CD4-positive, CD25-positive, alpha-beta regulatory T cell (primary cell): Measurements from ENCODE around the gene PRR14. TPM values are rescaled to one million over a fixed set of nuclear protein-coding genes. Genes with fewer than 3 reads are reported as not detected.

Source experiments
- ATAC-seq, 2 donors: fragments of 150-1000 bp; cut with Tn5 transposase; one replicate each; pipeline ENCODE4 v1.10.0; 2021; ENCODE audit warnings: low read depth in 2 of 2, moderate number of reproducible peaks in 2 of 2, moderate library complexity in 1 of 2
- DNase-seq, 3 donors: peaks; one replicate each; pipeline versions ENCODE4 v3.0.0 to v3.0.0-alpha.2; 2012 to 2022; ENCODE audit warnings: mixed read lengths in 1 of 3
- H3K27ac ChIP-seq: one replicate; pipeline ENCODE4 v1.7.0; 2013; ENCODE audit warnings: mild to moderate bottlenecking, low read length; ENCODE audit not compliant: insufficient read depth, poor library complexity, severe bottlenecking
- H3K27me3 ChIP-seq: one replicate; pipeline ENCODE4 v1.7.0; 2013; ENCODE audit warnings: low read length; ENCODE audit not compliant: control insufficient read depth, insufficient read depth
- H3K36me3 ChIP-seq: one replicate; pipeline ENCODE4 v1.7.0; 2013; ENCODE audit warnings: mild to moderate bottlenecking, low read length, moderate library complexity; ENCODE audit not compliant: control insufficient read depth, insufficient read depth
- H3K4me1 ChIP-seq: 2 replicates; pipeline ENCODE4 v1.7.0; 2013; ENCODE audit warnings: mild to moderate bottlenecking, low read length; ENCODE audit not compliant: insufficient read depth, control insufficient read depth, poor library complexity, severe bottlenecking
- H3K4me3 ChIP-seq: one replicate; pipeline ENCODE4 v1.7.0; 2013; ENCODE audit warnings: low read depth, mild to moderate bottlenecking, low read length, moderate library complexity
- H3K9me3 ChIP-seq, 2 experiments: 1 replicate in 1 of 2; 2 replicates in 1 of 2; pipeline ENCODE4 v1.7.0; 2013; ENCODE audit warnings: low read length in 2 of 2, mild to moderate bottlenecking in 1 of 2, moderate library complexity in 1 of 2; ENCODE audit not compliant: control insufficient read depth in 2 of 2
- H3K27ac Mint-ChIP-seq, 3 donors: one replicate each; pipeline ENCODE4 v1.8.0; 2020 to 2022; ENCODE audit warnings: mild to moderate bottlenecking in 3 of 3, mixed read lengths in 3 of 3, moderate library complexity in 2 of 3
- H3K27me3 Mint-ChIP-seq: one replicate; pipeline ENCODE4 v1.8.0; 2022; ENCODE audit warnings: mild to moderate bottlenecking, mixed read lengths
- H3K36me3 Mint-ChIP-seq: one replicate; pipeline ENCODE4 v1.8.0; 2020; ENCODE audit warnings: mixed read lengths
- H3K4me1 Mint-ChIP-seq, 4 donors: one replicate each; pipeline ENCODE4 v1.8.0; 2020 to 2022; ENCODE audit warnings: mixed read lengths in 4 of 4, mild to moderate bottlenecking in 1 of 4
- H3K4me3 Mint-ChIP-seq, 4 donors: one replicate each; pipeline ENCODE4 v1.8.0; 2020 to 2022; ENCODE audit warnings: mild to moderate bottlenecking in 4 of 4, mixed read lengths in 4 of 4, moderate library complexity in 3 of 4
- H3K9me3 Mint-ChIP-seq, 7 donors: one replicate each; pipeline ENCODE4 v1.8.0; 2020 to 2022; ENCODE audit warnings: mixed read lengths in 7 of 7, mild to moderate bottlenecking in 3 of 7, moderate library complexity in 2 of 7
- polyA plus RNA-seq, 4 donors: library from polyadenylated mRNA; unstranded; fragments of 300-500 nt; fragmentation: Illumina TruSeq; gene quantifications; one replicate each; pipeline ENCODE4 v1.2.3, GENCODE V29; 2021
- total RNA-seq: library from RNA; stranded (reverse); gene quantifications from one replicate; pipeline ENCODE4 v1.2.3, GENCODE V29; 2022

Gene PRR14
- total and polyA plus RNA-seq, 5 donors from 2014 or later, result 12.7 to 104 (median 14.5) TPM

DNA sequence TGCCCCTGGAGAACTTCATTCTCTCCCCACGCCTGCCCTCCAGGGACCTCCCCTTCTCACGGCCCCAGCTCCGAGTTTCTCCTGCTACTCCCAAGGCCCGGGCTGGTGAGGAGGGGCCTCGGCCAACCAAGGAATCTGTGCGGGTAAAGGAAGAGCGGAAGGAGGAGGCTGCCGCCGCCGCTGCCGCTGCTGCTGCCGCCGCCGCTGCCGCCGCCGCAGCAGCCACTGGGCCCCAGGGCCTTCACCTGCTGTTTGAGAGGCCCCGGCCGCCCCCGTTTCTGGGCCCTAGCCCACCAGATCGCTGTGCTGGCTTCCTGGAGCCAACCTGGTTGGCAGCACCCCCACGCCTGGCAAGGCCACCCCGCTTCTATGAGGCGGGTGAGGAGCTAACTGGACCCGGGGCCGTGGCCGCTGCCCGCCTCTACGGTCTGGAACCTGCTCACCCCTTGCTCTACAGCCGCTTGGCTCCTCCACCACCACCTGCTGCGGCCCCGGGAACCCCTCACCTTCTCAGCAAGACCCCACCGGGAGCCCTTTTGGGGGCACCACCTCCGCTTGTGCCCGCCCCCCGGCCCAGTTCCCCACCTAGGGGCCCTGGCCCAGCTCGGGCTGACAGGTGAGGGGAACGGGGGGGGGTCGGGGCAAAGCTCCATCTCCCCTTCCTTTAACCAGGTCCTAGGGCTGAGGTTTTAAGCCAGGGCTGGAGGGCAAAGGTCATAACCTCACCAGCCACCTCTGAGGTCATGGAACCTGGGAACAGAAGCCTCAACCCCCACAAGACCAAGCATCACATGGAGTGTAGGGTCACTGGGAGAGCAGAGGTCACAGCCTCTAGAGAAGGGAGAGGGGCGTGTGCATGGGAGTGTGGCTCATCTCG lies 18.5 kb downstream of the PRR14 start:
- Mint-ChIP-seq H3K9me3 (no peaks in the 10 kb centered on the region), H3K4me1 (peaks cover 0 to 10% (median 3%) of the 10 kb centered on the region in 4 donors), H3K27ac (peak overlapping the region in 1 of 3 donors; percentile 56), H3K27me3 (no peaks in the 10 kb centered on the region), H3K4me3 (no peak overlapping the region), H3K36me3 (peaks cover 15% of the 10 kb centered on the region)
- Histone ChIP-seq H3K4me3 (no peak overlapping the region), H3K36me3 (peaks cover 53% of the 10 kb centered on the region), H3K9me3 (no peaks in the 10 kb centered on the region), H3K27ac (no peak overlapping the region), H3K4me1 (no peaks in the 10 kb centered on the region), H3K27me3 (no peaks in the 10 kb centered on the region)
- no peak for ATAC-seq
- no peak for DNase-seq

DNA sequence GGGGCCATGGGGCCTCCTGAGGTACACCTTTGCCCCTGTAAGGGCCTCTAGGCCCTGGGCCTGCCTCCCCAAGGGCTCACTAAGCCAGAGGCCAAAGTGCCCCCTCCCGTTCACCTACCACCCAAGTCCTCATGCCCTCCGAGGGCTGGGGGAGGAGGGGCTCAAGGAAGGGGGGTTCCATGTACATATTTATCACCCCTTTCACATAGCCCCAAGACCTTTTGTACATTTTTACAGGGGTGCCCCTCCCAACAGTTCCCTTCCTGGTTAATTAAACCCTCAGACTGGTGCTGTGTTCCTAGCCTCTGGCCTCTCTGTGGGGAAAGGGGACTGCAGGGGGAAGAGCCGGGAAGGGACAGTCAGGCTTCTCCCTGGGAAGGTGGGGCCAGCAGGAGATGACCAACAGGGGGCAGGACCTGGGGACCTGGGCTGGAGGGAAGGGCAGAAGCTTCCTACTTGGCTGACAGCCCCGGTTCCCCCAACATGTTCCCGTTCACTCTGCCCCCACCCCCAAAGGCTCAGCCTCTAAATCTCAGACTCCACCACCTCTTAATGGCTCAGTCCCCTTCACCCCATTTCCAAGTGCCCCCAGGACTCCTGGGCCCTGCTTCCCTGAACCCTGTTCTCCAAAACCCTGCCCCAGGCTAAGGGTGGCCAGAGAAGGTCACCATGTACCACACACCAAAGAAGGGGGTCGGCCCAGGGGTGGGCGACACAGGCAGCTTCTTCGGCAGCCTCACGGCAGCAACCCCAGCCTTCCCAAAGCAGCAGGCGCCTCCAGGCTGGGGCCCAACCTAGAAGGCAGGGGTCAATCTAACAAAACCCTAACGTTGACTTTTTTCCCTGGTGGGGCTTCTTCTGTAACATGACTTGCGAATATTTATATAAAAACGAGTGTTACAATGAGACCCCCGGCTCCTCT lies 19.4 kb downstream of the PRR14 start:
- no peak for ATAC-seq
- Mint-ChIP-seq H3K36me3 (peaks cover 15% of the 10 kb centered on the region), H3K9me3 (no peaks in the 10 kb centered on the region), H3K27me3 (no peaks in the 10 kb centered on the region), H3K4me1 (peaks cover 0 to 10% (median 3%) of the 10 kb centered on the region in 4 donors), H3K4me3 (no peak overlapping the region), H3K27ac (no peak overlapping the region)
- Histone ChIP-seq H3K36me3 (peaks cover 45% of the 10 kb centered on the region), H3K27ac (no peak overlapping the region), H3K4me1 (no peaks in the 10 kb centered on the region), H3K4me3 (no peak overlapping the region), H3K9me3 (no peaks in the 10 kb centered on the region), H3K27me3 (no peaks in the 10 kb centered on the region)
- no peak for DNase-seq

DNA sequence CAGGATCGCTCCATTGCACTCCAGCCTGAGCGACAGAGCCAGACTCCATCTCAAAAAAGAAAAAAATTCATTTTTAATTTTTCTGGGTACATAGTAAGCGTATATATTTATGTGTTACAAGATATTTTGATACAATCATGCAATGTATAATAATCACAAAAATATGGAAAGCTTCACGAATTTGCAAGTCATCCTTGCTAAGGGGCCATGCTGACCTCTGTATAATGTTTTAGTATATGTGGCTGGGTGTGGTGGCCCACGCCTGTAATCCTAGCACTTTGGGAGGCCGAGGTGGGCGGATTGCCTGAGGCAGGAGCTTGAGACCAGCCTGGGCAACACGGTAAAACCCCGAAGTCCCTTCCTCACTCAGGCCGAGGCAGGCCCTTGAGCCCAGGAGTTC lies 24.4 kb downstream of the PRR14 start:
- H3K27ac Mint-ChIP-seq, result no peak overlapping the region
- no peaks in the 10 kb centered on the region for H3K4me1 Mint-ChIP-seq
- no peak for ATAC-seq
- Histone ChIP-seq H3K4me3 (no peak overlapping the region), H3K27ac (no peak overlapping the region), H3K9me3 (no peaks in the 10 kb centered on the region), H3K4me1 (no peaks in the 10 kb centered on the region), H3K27me3 (no peaks in the 10 kb centered on the region), H3K36me3 (peaks cover 4% of the 10 kb centered on the region)
- no peak overlapping the region for H3K4me3 Mint-ChIP-seq
- DNase-seq, result no peak
- no peaks in the 10 kb centered on the region for H3K9me3 Mint-ChIP-seq
- peaks cover 4% of the 10 kb centered on the region for H3K36me3 Mint-ChIP-seq
- H3K27me3 Mint-ChIP-seq, result peaks cover 6% of the 10 kb centered on the region

DNA sequence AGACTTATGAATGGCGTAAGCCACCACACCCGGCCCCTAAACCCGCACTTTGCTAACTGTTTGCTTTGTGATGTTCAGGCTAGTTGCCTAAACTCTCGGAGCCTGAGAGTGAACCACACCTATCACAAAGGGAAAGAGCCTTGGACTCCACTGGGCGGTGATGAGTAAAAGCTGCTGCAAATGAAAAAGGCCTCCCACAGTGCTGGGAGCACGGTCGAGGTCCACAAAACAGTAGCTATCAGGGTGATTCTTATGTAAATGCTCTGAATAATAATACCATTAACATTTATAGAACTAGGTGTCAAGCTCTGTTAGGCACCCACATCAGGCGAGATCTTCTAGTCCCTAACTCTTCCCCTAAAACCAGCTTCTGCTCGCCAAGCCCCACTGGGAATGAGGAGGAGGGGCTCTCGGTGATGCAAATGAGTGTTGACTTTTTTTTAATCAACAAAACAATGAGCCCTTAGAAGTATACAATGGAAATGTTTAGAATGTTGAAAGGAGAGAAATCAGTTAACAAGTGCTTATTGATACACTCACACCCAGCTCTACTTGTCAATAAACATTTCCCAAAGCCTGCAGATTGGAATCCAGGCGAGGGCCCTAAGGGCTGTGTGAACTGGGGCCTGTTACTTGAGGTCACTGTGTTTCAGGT lies 27.3 kb downstream of the PRR14 start:
- H3K27me3 ChIP-seq, result no peaks in the 10 kb centered on the region
- no peak overlapping the region for H3K27ac ChIP-seq
- no peaks in the 10 kb centered on the region for H3K36me3 Mint-ChIP-seq
- H3K36me3 ChIP-seq, result no peaks in the 10 kb centered on the region
- DNase-seq (no peak), ATAC-seq (no peak)
- no peak overlapping the region for H3K4me3 ChIP-seq
- H3K27me3 Mint-ChIP-seq, result peaks cover 16% of the 10 kb centered on the region
- H3K27ac Mint-ChIP-seq, result no peak overlapping the region
- H3K4me3 Mint-ChIP-seq, result no peak overlapping the region
- H3K9me3 ChIP-seq, result no peaks in the 10 kb centered on the region
- no peaks in the 10 kb centered on the region for H3K4me1 Mint-ChIP-seq
- no peaks in the 10 kb centered on the region for H3K9me3 Mint-ChIP-seq
- no peaks in the 10 kb centered on the region for H3K4me1 ChIP-seq

DNA sequence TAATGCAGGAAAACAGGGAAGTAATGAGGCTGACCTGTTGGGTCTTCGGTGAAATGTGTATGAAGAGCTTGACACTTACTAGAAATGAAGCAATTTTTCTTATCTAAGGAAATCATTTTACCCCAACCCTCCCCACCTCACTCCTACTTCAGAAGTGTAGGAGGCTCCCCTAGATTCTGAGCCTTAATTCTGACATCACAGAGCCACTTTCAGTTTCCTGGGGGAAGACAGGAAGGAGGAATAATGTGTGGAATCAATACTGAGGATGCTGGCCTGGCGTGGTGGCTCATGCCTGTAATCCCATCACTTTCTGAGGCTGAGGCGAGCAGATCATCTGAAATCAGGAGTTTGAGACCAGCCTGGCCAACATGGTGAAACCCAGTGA lies 27.8 kb downstream of the PRR14 start:
- H3K36me3 Mint-ChIP-seq, result no peaks in the 10 kb centered on the region

DNA sequence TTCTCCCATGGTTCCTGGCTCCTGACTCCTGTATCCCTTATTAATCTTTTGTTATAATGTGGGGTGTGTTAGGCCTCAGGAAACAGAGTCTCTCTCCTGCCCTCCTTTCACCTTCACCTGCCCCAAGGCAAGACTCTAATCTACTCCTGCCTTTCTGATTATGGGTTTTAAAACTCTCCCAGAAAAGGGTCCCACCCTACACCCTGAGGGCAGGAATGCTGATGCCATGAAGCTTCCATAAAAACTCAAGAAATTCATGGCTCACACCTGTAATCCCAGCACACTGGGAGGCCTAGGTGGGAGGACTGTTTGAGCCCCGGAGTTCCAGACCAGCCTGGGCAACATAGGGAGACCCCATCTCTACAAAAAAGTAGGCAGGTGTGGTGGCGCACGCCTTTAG lies 29.6 kb downstream of the PRR14 start:
- Mint-ChIP-seq H3K27ac (no peak overlapping the region), H3K4me1 (no peaks in the 10 kb centered on the region), H3K36me3 (no peaks in the 10 kb centered on the region), H3K9me3 (no peaks in the 10 kb centered on the region), H3K4me3 (no peak overlapping the region), H3K27me3 (peaks cover 16% of the 10 kb centered on the region)
- DNase-seq, result no peak
- no peaks in the 10 kb centered on the region for H3K9me3 ChIP-seq
- H3K27ac ChIP-seq, result no peak overlapping the region
- H3K4me3 ChIP-seq, result no peak overlapping the region
- ATAC-seq, result no peak
- H3K27me3 ChIP-seq, result no peaks in the 10 kb centered on the region
- H3K36me3 ChIP-seq, result no peaks in the 10 kb centered on the region
- H3K4me1 ChIP-seq, result no peaks in the 10 kb centered on the region

More for the DNA sequence above, 27.8 kb downstream of the PRR14 start:
- no peaks in the 10 kb centered on the region for H3K4me1 Mint-ChIP-seq
- ATAC-seq, result no peak
- no peaks in the 10 kb centered on the region for H3K9me3 Mint-ChIP-seq
- Histone ChIP-seq H3K4me3 (no peak overlapping the region), H3K27ac (no peak overlapping the region), H3K9me3 (no peaks in the 10 kb centered on the region), H3K27me3 (no peaks in the 10 kb centered on the region), H3K4me1 (no peaks in the 10 kb centered on the region), H3K36me3 (no peaks in the 10 kb centered on the region)
- no peak overlapping the region for H3K27ac Mint-ChIP-seq
- H3K4me3 Mint-ChIP-seq, result no peak overlapping the region
- no peak for DNase-seq
- peaks cover 16% of the 10 kb centered on the region for H3K27me3 Mint-ChIP-seq

DNA sequence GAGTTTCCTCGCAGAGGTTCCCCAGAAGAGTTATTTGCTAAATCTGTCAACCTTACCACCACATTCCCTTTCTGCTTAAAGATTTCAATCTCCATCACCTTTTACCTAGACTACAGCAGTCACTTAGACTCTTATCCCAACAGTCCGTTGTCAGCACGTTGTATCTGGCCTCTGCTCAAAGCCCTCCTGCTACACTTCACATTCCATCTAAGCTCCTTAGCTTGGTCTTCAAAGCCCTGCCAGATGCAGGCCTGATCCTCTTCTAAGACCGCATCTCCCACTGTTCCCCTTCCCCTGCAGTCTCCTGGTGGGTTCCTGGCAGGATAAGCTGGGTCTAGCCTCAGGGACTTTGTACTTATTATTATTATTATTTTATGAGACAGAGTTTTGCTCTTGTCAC lies 37.9 kb downstream of the PRR14 start:
- Histone ChIP-seq H3K9me3 (no peaks in the 10 kb centered on the region), H3K36me3 (no peaks in the 10 kb centered on the region), H3K27ac (no peak overlapping the region), H3K4me1 (peaks cover 2% of the 10 kb centered on the region), H3K4me3 (no peak overlapping the region), H3K27me3 (no peaks in the 10 kb centered on the region)
- no peak for DNase-seq
- H3K4me3 Mint-ChIP-seq, result no peak overlapping the region
- no peak for ATAC-seq
- H3K27ac Mint-ChIP-seq, result no peak overlapping the region
- H3K36me3 Mint-ChIP-seq, result no peaks in the 10 kb centered on the region
- no peaks in the 10 kb centered on the region for H3K27me3 Mint-ChIP-seq
- H3K9me3 Mint-ChIP-seq, result no peaks in the 10 kb centered on the region
- H3K4me1 Mint-ChIP-seq, result peaks cover 0 to 5% (median 2%) of the 10 kb centered on the region in 4 donors
